HepG2 (cell line): ENCODE data around the gene CUL4A. TPM values are rescaled to one million over a fixed set of nuclear protein-coding genes. Genes with fewer than 3 reads are reported as not detected.

Experiments
- ATAD3A ChIP-seq: sonication (generic); formaldehyde crosslinking; IDR thresholded peaks from 2 replicates; pipeline ENCODE4 v1.4.0; 2020; ENCODE audit warnings: missing genetic modification reagents
- CC2D1A ChIP-seq: sonication (generic); formaldehyde crosslinking; IDR thresholded peaks from 2 replicates; pipeline ENCODE4 v1.8.1; 2023; ENCODE audit warnings: mild to moderate bottlenecking, missing genetic modification reagents
- EHMT2 ChIP-seq: fragments of 200-600 bp; sonication (generic); IDR thresholded peaks from 2 replicates; pipeline ENCODE4 v1.7.0; 2017; ENCODE audit warnings: antibody characterized with exemption, low read depth, low read length, borderline replicate concordance
- FOXA1 ChIP-seq, 2 experiments: fragments of 450-650 bp in 1 of 2; sonication (generic) in 1 of 2; formaldehyde crosslinking in 1 of 2; IDR thresholded peaks; 2 replicates each; pipeline versions ENCODE4 v1.4.0 to v1.6.1; 2016 to 2020; ENCODE audit warnings: missing genetic modification reagents in 1 of 2
- NCOA5 ChIP-seq: sonication (generic); formaldehyde crosslinking; IDR thresholded peaks from 2 replicates; pipeline ENCODE4 v1.4.0; 2020; ENCODE audit warnings: missing genetic modification reagents
- SP140L ChIP-seq: sonication (generic); formaldehyde crosslinking; IDR thresholded peaks from 2 replicates; pipeline ENCODE4 v1.4.0; 2020; ENCODE audit warnings: missing genetic modification reagents, borderline replicate concordance
- TCF12 ChIP-seq, 2 experiments: fragments of 450-650 bp in 1 of 2; sonication (generic) in 1 of 2; formaldehyde crosslinking in 1 of 2; IDR thresholded peaks; 2 replicates each; pipeline versions ENCODE4 v1.6.1 to v1.8.0; 2017 to 2022; ENCODE audit warnings: antibody characterized with exemption in 1 of 2, mild to moderate bottlenecking in 1 of 2, missing genetic modification reagents in 1 of 2, moderate library complexity in 1 of 2
- WIZ ChIP-seq: sonication (generic); formaldehyde crosslinking; IDR thresholded peaks from 2 replicates; pipeline ENCODE4 v1.5.1; 2020; ENCODE audit warnings: mild to moderate bottlenecking, missing genetic modification reagents
- ZC3H13 ChIP-seq: sonication (generic); formaldehyde crosslinking; IDR thresholded peaks from 2 replicates; pipeline ENCODE4 v1.8.1; 2023; ENCODE audit warnings: mild to moderate bottlenecking, missing genetic modification reagents, moderate library complexity
- ZNF234 ChIP-seq: sonication (generic); formaldehyde crosslinking; conservative IDR thresholded peaks from 2 replicates; pipeline ENCODE4 v1.5.1; 2020; ENCODE audit warnings: mild to moderate bottlenecking, missing genetic modification reagents
- ZNF235 ChIP-seq: sonication (generic); formaldehyde crosslinking; IDR thresholded peaks from 2 replicates; pipeline ENCODE4 v1.8.1; 2023; ENCODE audit warnings: mild to moderate bottlenecking, missing genetic modification reagents, borderline replicate concordance
- ZNF354B ChIP-seq: sonication (generic); formaldehyde crosslinking; IDR thresholded peaks from 2 replicates; pipeline ENCODE4 v1.8.0; 2022; ENCODE audit warnings: mild to moderate bottlenecking, missing genetic modification reagents
- ZNF841 ChIP-seq: sonication (generic); formaldehyde crosslinking; IDR thresholded peaks from 2 replicates; pipeline ENCODE4 v1.8.1; 2023; ENCODE audit warnings: missing genetic modification reagents, borderline replicate concordance
- ZSCAN20 ChIP-seq: sonication (generic); formaldehyde crosslinking; IDR thresholded peaks from 2 replicates; pipeline ENCODE4 v1.4.0; 2020; ENCODE audit warnings: missing genetic modification reagents, mild to moderate bottlenecking, borderline replicate concordance
- polyA plus RNA-seq, 8 experiments: library from polyadenylated mRNA; depleted of rRNA in 3 of 8; stranded (reverse) in 7 of 8; unstranded in 1 of 8; fragments of >200 nt; fragmentation: Illumina TruSeq in 4 of 8; extraction: Trizol in 4 of 8; gene quantifications; 2 replicates each; pipeline versions ENCODE4 v1.2.1 to v1.2.3, GENCODE V29; 2011 to 2016; ENCODE audit warnings: low read depth in 4 of 8, missing spikeins in 1 of 8, mixed read lengths in 1 of 8; ENCODE audit not compliant: insufficient read depth in 1 of 8
- total RNA-seq, 5 experiments: library from RNA; depleted of rRNA; stranded (reverse); fragments of >200 nt; fragmentation: Illumina TruSeq; extraction: Trizol; gene quantifications; 2 replicates each; pipeline ENCODE4 v1.2.3, GENCODE V29; 2016; ENCODE audit warnings: low read depth in 1 of 5
- TF ChIP-seq, protein P1 (sequence below): sonication (generic); formaldehyde crosslinking; IDR thresholded peaks from 2 replicates; pipeline ENCODE4 v1.9.0; 2021; ENCODE audit warnings: missing genetic modification reagents, borderline replicate concordance
- TF ChIP-seq, protein P2 (sequence below): sonication (generic); formaldehyde crosslinking; IDR thresholded peaks from 2 replicates; pipeline ENCODE4 v1.4.0; 2020; ENCODE audit warnings: mild to moderate bottlenecking, missing genetic modification reagents
- TF ChIP-seq, protein P3 (sequence below): sonication (generic); formaldehyde crosslinking; IDR thresholded peaks from 2 replicates; pipeline ENCODE4 v1.4.0; 2020; ENCODE audit warnings: mild to moderate bottlenecking, missing genetic modification reagents

The CUL4A gene
- total and polyA plus RNA-seq, 2 of the 13 experiments (the other 11 are each of a cell fraction or from before 2014, with no cell fraction given) = 51.2 to 75.3 TPM

DNA sequence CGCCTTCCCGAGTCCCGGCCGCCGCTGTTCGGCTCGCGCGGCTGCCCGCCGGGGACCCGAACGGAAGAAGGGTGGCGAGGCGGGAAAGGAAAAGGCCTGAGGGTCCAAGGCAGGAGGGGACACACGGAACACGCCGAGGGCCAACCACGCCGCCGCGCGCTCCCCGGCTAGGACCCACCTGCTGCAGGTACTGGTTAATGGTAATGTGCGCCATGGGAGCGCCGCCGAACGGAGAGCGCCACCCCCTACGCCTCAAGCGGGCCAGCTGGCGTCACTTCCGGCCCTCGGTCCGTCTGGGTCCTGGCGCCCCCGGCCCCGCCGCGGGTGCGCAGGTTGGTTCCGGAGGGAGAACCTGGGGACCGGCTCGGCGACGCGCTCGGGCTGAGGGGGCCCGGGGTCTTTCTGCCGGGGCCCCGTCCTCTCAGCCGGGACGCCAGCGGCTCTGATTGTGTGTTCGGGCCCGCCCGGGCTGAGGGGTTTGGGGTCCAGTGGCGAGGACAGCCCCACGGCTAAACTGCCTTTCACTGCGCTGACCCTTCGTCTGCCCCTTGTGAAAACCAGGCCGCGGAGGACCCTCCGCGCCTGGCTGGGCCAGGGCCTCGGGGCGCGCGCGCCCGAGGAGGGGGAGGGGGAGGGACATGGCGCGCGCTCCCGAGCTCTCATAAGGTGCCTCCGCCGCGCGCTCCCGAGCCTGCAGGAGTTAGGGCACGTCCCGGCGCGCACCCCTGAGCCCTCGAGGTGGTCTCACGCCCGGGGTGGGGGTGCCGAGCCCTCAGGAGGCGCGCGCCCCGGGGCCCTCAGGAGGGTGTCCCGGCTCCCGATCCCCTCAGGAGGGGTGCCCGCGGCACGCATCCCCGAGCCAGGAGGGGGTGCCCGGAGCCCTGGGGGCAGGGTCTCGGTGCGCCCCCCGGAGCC, 735 bp upstream of the CUL4A start, which contains the start of gene PCID2 (continued):
- TF ChIP-seq SP140L (CRISPR knock-in tag) = peak; percentile 90; the same call in 1 of the 2 replicates
- TF ChIP-seq ZNF234 (CRISPR knock-in tag) = peak; percentile 79; the same call in 1 of the 2 replicates
- no peak for TF ChIP-seq ZC3H13
- TF ChIP-seq ATAD3A (CRISPR knock-in tag) = no peak
- peak; percentile 88; the same call in 1 of the 2 replicates for TF ChIP-seq ZNF354B (CRISPR knock-in tag)
- TF ChIP-seq CC2D1A (CRISPR knock-in tag) = no peak
- TF ChIP-seq WIZ (CRISPR knock-in tag) = 0 out of 2 replicates have a peak, but pooled peaks have one; percentile 51
- TF ChIP-seq, protein P1, sequence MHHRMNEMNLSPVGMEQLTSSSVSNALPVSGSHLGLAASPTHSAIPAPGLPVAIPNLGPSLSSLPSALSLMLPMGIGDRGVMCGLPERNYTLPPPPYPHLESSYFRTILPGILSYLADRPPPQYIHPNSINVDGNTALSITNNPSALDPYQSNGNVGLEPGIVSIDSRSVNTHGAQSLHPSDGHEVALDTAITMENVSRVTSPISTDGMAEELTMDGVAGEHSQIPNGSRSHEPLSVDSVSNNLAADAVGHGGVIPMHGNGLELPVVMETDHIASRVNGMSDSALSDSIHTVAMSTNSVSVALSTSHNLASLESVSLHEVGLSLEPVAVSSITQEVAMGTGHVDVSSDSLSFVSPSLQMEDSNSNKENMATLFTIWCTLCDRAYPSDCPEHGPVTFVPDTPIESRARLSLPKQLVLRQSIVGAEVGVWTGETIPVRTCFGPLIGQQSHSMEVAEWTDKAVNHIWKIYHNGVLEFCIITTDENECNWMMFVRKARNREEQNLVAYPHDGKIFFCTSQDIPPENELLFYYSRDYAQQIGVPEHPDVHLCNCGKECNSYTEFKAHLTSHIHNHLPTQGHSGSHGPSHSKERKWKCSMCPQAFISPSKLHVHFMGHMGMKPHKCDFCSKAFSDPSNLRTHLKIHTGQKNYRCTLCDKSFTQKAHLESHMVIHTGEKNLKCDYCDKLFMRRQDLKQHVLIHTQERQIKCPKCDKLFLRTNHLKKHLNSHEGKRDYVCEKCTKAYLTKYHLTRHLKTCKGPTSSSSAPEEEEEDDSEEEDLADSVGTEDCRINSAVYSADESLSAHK (CRISPR knock-in tag) = no peak
- peak; percentile 64; the same call in 1 of the 2 replicates for TF ChIP-seq ZSCAN20 (CRISPR knock-in tag)
- no peak for TF ChIP-seq TCF12 (IDR thresholded peaks at IDR 0.05)
- 0 out of 2 replicates have a peak, but pooled peaks have one; percentile 17 for TF ChIP-seq TCF12 (CRISPR knock-in tag; IDR thresholded peaks at IDR 0.05)
- TF ChIP-seq, protein P2, sequence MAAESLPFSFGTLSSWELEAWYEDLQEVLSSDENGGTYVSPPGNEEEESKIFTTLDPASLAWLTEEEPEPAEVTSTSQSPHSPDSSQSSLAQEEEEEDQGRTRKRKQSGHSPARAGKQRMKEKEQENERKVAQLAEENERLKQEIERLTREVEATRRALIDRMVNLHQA (CRISPR knock-in tag) = no peak
- no peak for TF ChIP-seq FOXA1 (IDR thresholded peaks at IDR 0.05)
- peak; percentile 42; the same call in 1 of the 2 replicates for TF ChIP-seq FOXA1 (CRISPR knock-in tag; IDR thresholded peaks at IDR 0.05)
- TF ChIP-seq, protein P3, sequence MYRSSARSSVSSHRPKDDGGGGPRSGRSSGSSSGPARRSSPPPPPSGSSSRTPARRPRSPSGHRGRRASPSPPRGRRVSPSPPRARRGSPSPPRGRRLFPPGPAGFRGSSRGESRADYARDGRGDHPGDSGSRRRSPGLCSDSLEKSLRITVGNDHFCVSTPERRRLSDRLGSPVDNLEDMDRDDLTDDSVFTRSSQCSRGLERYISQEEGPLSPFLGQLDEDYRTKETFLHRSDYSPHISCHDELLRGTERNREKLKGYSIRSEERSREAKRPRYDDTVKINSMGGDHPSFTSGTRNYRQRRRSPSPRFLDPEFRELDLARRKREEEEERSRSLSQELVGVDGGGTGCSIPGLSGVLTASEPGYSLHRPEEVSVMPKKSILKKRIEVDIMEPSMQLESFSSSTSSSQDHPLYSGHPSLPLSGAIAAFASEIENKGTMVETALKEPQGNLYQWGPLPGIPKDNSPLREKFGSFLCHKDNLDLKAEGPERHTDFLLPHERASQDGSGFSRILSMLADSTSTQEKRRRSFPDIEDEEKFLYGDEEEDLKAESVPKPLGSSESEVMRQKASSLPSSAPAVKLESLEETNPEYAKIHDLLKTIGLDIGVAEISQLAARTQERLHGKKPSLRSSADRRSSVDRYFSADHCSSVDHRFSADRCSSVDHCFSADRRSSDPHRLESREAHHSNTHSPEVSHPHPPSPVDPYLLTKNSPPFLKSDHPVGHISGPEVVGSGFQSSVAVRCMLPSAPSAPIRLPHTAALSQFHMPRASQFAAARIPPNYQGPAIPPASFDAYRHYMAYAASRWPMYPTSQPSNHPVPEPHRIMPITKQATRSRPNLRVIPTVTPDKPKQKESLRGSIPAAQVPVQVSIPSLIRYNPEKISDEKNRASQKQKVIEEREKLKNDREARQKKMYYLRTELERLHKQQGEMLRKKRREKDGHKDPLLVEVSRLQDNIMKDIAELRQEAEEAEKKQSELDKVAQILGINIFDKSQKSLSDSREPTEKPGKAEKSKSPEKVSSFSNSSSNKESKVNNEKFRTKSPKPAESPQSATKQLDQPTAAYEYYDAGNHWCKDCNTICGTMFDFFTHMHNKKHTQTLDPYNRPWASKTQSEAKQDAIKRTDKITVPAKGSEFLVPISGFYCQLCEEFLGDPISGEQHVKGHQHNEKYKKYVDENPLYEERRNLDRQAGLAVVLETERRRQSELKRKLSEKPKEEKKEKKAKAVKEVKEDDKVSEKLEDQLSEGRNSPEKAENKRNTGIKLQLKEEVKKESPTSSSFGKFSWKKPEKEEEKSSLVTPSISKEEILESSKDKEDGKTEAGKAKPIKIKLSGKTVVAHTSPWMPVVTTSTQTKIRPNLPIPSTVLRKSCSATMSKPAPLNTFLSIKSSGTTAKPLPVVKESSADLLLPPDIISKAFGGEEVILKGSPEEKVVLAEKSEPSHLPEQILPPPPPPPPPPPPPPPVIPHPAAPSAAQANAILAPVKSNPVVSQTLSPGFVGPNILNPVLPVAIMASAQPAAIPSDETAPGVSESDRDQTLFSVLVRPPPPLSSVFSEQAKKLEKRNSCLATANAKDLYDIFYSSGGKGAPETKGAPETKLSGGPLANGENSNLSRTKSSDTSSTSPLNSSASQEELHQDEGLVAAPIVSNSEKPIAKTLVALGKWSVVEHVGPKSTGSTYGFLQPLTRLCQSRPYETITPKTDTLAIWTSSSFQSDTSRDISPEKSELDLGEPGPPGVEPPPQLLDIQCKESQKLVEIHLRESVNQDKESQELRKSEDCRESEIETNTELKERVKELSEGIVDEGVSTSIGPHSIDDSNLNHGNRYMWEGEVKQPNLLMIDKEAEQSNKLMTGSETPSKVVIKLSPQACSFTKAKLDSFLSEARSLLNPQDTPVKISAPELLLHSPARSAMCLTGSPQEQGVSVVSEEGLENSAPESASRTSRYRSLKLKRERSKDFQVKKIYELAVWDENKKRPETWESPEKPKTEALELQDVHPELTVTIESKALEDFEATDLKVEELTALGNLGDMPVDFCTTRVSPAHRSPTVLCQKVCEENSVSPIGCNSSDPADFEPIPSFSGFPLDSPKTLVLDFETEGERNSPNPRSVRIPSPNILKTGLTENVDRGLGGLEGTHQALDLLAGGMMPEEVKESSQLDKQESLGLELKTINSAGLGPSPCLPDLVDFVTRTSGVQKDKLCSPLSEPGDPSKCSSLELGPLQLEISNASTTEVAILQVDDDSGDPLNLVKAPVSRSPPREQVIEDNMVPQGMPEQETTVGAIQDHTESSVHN = no peak; the same call in 1 of the 2 replicates
- TF ChIP-seq ZNF841 = no peak
- 0 out of 2 replicates have a peak, but pooled peaks have one; percentile 28 for TF ChIP-seq NCOA5
- no peak for TF ChIP-seq EHMT2
- peak; percentile 88 for TF ChIP-seq ZNF235 (CRISPR knock-in tag)
